GM19324 (cell line): Measurements from ENCODE around the gene GPR132.
"Not testable (repeated sequence)": the region's sequence is repeated elsewhere in the genome, so short reads cannot be mapped to it uniquely, and the experiment has no call there.

Source experiments
- ATAC-seq: cut with Tn5 transposase; IDR thresholded peaks from one replicate; pipeline ENCODE4 v1.9.1; 2021; ENCODE audit warnings: mild to moderate bottlenecking, moderate library complexity; ENCODE audit not compliant: unreplicated experiment, low FRiP score

Gene GPR132

GRCh38 chr14:105065280-105066228 lies at the start of gene GPR132:
GPR132 (minus strand) TSS chr14:105065430; CDS start chr14:105055420, 10,010 bp downstream.
- ATAC-seq, result peak; percentile 43

DNA sequence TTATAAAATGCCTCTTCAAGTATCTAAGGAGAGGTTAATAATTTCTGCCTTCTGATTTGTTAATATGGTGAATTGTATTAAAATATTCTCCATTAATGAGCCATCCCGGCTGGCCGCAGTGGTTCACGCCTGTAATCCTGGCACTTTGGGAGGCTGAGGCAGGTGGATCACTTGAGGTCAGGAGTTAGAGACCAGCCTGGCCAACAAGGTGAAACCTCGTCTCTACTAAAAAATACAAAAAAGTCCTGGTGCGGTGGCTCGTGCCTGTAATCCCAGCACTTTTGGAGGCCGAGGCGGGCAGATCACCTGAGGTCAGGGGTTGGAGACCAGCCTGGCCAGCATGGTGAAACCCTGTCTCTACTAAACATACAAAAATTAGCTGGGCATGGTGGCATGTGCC lies 44.0 kb upstream of the GPR132 start:
- not testable (repeated sequence) for ATAC-seq

GRCh38 chr14:105108516-105108864 lies 43.3 kb upstream of the GPR132 start:
- ATAC-seq, result no peak

GRCh38 chr14:105107781-105108515 lies 42.7 kb upstream of the GPR132 start:
- ATAC-seq, result no peak

DNA sequence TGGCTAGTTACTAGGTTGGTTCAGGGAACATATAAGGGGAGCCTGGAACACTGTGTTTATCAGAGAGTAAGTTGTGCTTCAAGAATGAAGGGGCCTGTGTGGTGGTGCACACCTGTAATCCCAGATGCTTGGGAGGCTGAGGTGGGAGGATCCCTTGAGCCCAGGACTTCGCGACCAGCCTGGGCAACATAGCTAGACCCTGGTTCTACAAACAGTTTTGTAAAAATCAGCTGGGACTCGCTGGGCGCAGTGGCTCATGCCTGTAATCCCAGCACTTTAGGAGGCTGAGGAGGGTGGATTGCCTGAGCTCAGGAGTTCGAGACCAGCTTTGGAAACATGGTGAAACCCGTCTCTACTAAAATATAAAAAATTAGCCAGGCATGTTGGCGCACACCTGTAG lies 42.1 kb upstream of the GPR132 start:
- ATAC-seq, result no peak

- ATAC-seq, result no peak
Measured at GRCh38 chr14:105105158-105105557, 39.9 kb upstream of the GPR132 start.

- ATAC-seq, result no peak
Measured at GRCh38 chr14:105102893-105103292, 37.7 kb upstream of the GPR132 start.

GRCh38 chr14:105102361-105102870 lies 37.2 kb upstream of the GPR132 start:
- ATAC-seq, result no peak

GRCh38 chr14:105100910-105101309 lies 35.7 kb upstream of the GPR132 start:
- no peak for ATAC-seq

DNA sequence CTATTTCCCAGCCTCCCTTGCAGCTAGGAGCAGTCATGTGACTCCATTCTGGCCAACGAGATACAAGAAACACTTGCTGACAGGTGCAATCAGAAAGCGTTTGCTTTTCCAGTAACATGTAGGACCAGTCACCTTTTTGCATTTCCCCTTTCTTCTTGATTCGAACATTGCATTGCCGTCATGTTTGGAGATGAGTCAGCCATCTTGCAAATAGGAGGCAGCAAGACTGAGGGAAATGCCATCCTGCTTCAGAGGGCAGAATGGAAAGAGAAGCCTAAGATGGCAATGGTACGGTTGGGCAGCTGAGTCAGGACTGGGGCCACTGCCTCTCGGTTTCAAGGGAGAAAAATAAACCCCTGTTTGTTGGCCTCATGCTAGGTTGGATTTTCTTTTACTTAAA lies 34.5 kb upstream of the GPR132 start:
- ATAC-seq, result no peak

GRCh38 chr14:105098316-105098715 lies 33.1 kb upstream of the GPR132 start:
- no peak for ATAC-seq

DNA sequence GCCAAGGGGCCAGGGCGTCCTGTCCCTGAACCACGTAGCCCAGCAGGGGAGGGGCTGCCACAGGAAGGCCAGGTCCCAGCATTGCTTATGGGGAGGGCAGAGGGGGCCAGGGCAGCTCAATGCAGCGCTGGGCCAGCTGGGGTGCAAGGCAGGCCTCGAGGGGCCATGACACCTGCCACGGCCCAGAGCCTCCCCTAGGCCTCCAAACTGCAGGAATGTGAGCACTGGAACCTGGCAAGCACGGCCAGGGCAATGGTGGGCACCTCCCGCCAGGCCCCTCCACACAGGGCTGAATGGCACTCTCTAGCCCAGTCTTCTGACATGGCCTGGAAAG lies 32.5 kb upstream of the GPR132 start:
- ATAC-seq, result no peak

DNA sequence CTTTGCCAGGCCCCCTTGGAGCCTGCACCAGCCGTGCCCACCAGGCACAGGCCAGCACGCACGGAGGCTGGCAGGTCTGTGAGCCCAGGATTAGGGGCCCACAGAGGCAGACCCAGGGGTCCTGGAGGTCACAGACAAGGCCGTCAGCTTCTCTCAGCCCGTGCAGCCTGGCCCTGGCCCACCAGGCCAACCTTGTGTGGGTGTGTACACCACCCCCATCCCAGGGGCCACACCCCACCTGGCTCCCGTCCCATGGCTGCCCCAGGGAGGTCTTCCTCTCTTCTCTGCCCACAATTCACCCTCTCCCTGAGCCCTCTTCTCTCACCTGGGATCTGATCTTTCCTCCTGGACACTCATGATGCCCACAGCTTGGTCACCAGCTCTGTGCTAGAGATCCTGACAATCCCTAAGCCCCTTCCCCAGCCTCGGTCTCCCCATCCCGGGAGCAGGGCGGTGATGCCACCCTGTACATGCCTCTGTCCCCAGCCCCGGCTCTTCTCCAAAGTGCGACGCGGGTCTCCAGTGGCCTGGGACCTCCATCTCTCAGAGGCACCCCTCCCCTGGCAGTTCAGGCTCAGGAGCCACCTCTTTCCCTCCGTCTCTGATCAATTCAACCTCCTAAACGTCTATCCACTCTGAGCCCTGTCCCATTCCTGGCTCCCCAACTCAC lies 31.1 kb upstream of the GPR132 start:
- ATAC-seq, result no peak

GRCh38 chr14:105095236-105095805 lies 30.1 kb upstream of the GPR132 start:
- ATAC-seq, result no peak

DNA sequence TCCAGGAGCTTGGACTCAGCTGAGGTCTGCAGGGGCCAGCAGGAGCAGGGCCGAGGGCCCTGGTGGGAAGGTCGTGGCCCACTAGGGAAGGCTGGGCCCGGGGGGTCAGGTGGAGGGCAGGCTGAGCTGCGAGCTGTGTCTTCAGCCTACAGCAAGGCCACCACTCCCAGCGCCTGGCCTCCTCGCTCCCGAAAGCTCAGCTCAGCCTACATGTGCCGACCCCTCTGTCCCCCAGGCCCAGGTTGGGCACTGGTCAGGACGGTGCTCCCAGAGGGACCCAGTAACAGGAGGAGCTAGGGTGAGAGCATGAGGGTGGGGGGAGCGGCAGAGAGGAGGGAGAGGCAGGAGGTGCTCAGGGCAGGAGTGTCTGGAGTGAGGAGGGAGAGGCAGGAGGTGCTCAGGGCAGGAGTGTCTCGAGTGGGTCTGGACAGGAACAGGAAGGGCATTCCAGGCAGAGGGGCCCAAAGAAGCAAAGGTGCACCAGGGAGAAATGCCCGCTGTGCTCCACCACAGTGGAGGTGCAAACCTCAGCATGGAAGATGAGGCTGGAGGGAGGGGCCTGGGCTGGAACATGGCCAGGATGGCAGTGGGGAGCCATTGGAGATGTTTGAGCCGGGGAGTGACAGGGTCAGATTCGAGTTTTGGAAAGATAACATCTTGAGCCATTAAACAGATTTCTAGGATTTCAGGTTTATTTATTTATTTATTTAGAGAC lies 29.1 kb upstream of the GPR132 start:
- ATAC-seq, result no peak

- peak; percentile 40 for ATAC-seq
Measured at GRCh38 chr14:105093431-105094192, 28.4 kb upstream of the GPR132 start.

- ATAC-seq, result no peak
Measured at GRCh38 chr14:105093038-105093430, 27.8 kb upstream of the GPR132 start.

- ATAC-seq, result no peak
Measured at GRCh38 chr14:105092171-105093037, 27.2 kb upstream of the GPR132 start.
